Calu3 (cell line): ENCODE results near the gene KCNH1. TPM values are rescaled to one million over a fixed set of nuclear protein-coding genes. Genes with fewer than 3 reads are reported as not detected.
"Not testable (repeated sequence)": the region's sequence is repeated elsewhere in the genome, so short reads cannot be mapped to it uniquely, and the experiment has no call there.

Source experiments
- BruUV-seq: library from RNA; stranded (reverse); fragments of 400-500 nt; replicated peaks from 2 replicates; lab custom pipeline; 2021; lab: Mats Ljungman, UMichigan
- CTCF ChIA-PET: fragments of 300-600 bp; sonication (Branson Sonifier 250); formaldehyde crosslinking; loops from one replicate; lab custom pipeline; 2022; ENCODE audit warnings: antibody characterized with exemption; lab: Charles Lee
- DNase-seq: peaks from one replicate; pipeline ENCODE4 v3.0.0; 2022
- H3K27ac Mint-ChIP-seq: one replicate; pipeline ENCODE4 v1.8.0; 2022; ENCODE audit warnings: mixed read lengths; ENCODE audit not compliant: unreplicated experiment
- H3K27me3 Mint-ChIP-seq: one replicate; pipeline ENCODE4 v1.8.0; 2022; ENCODE audit warnings: mixed read lengths; ENCODE audit not compliant: unreplicated experiment
- H3K36me3 Mint-ChIP-seq: one replicate; pipeline ENCODE4 v1.8.0; 2022; ENCODE audit warnings: mild to moderate bottlenecking, moderate library complexity, mixed read lengths; ENCODE audit not compliant: insufficient read depth, unreplicated experiment
- H3K4me1 Mint-ChIP-seq: one replicate; pipeline ENCODE4 v1.8.0; 2022; ENCODE audit warnings: mild to moderate bottlenecking, low read depth, mixed read lengths; ENCODE audit not compliant: unreplicated experiment
- H3K4me3 Mint-ChIP-seq: one replicate; pipeline ENCODE4 v1.8.0; 2022; ENCODE audit warnings: mild to moderate bottlenecking, low read depth, moderate library complexity, mixed read lengths; ENCODE audit not compliant: unreplicated experiment
- H3K9me3 Mint-ChIP-seq: one replicate; pipeline ENCODE4 v1.8.0; 2022; ENCODE audit warnings: low read depth, mixed read lengths; ENCODE audit not compliant: unreplicated experiment
- CTCF ChIP-seq: fragments of 200-600 bp; IDR thresholded peaks from one replicate; pipeline ENCODE4 v1.8.0; 2022; ENCODE audit warnings: antibody characterized with exemption; ENCODE audit not compliant: unreplicated experiment
- intact Hi-C: fragments of 100-400 bp; cut with micrococcal nuclease; formaldehyde crosslinking; loops from one replicate; pipeline ENCODE4 v1.10.0; 2022; ENCODE audit not compliant: unreplicated experiment
- total RNA-seq: library from RNA; stranded (reverse); gene quantifications from 2 replicates; pipeline ENCODE4 v1.2.3, GENCODE V29; 2022

KCNH1 gene
- total RNA-seq, 1 experiment from 2014 or later: not detected

GRCh38 chr1:210951279-210951678, 182.7 kb downstream of the KCNH1 start:
- Mint-ChIP-seq H3K36me3 (no peaks in the 10 kb centered on the region), H3K4me1 (no peaks in the 10 kb centered on the region), H3K27me3 (no peaks in the 10 kb centered on the region), H3K4me3 (no peak overlapping the region), H3K9me3 (peaks cover 4% of the 10 kb centered on the region), H3K27ac (no peak overlapping the region)
- peak; percentile 15 for TF ChIP-seq CTCF
- no peak for DNase-seq
- intact Hi-C loops: no loop called here
- no TSS peak for BruUV-seq
- CTCF ChIA-PET: no interaction called here

- not testable (repeated sequence) for H3K9me3 Mint-ChIP-seq, H3K4me1 Mint-ChIP-seq, H3K36me3 Mint-ChIP-seq, H3K27ac Mint-ChIP-seq, H3K4me3 Mint-ChIP-seq, BruUV-seq, H3K27me3 Mint-ChIP-seq
- CTCF ChIA-PET: interaction anchor here (0.6 to 1.3 kb wide), 4 partner anchors 184 to 207 kb away, joined by 3 to 6 read pairs (median 3); partner anchors contain the start of gene KCNH1
- DNase-seq: peak; percentile 89
- TF ChIP-seq CTCF: peak; percentile 71
- intact Hi-C loops: loop anchor here (1.0 to 5.0 kb wide), 2 partner anchors 366 to 503 kb away; no protein-coding TSS in a partner anchor
These were observed 183.9 kb downstream of the KCNH1 start for GRCh38 chr1:210949940-210950546.

GRCh38 chr1:210949489-210949888, 184.5 kb downstream of the KCNH1 start:
- H3K27me3 Mint-ChIP-seq: no peaks in the 10 kb centered on the region
- H3K27ac Mint-ChIP-seq: no peak overlapping the region
- no peak overlapping the region for H3K4me3 Mint-ChIP-seq
- intact Hi-C loops: loop anchor here (5.0 kb wide), 1 partner anchor 502 kb away; no protein-coding TSS in a partner anchor
- no peaks in the 10 kb centered on the region for H3K36me3 Mint-ChIP-seq
- peaks cover 4% of the 10 kb centered on the region for H3K9me3 Mint-ChIP-seq
- H3K4me1 Mint-ChIP-seq: no peaks in the 10 kb centered on the region
- TF ChIP-seq CTCF: no peak
- no TSS peak for BruUV-seq
- CTCF ChIA-PET: interaction anchor here (0.8 to 1.3 kb wide), 4 partner anchors 148 to 207 kb away, joined by 3 to 5 read pairs (median 3); no protein-coding TSS in a partner anchor
- no peak for DNase-seq

GRCh38 chr1:210949039-210949438, 184.9 kb downstream of the KCNH1 start:
- Mint-ChIP-seq H3K27ac (no peak overlapping the region), H3K4me3 (no peak overlapping the region), H3K27me3 (no peaks in the 10 kb centered on the region), H3K9me3 (peaks cover 4% of the 10 kb centered on the region), H3K4me1 (no peaks in the 10 kb centered on the region), H3K36me3 (no peaks in the 10 kb centered on the region)
- intact Hi-C loops: loop anchor here (5.0 kb wide), 1 partner anchor 502 kb away; no protein-coding TSS in a partner anchor
- BruUV-seq: no TSS peak
- no peak for DNase-seq
- no peak for TF ChIP-seq CTCF
- CTCF ChIA-PET: interaction anchor here (0.7 to 1.3 kb wide), 5 partner anchors 148 to 579 kb away, joined by 3 to 5 read pairs (median 3); no protein-coding TSS in a partner anchor
